WTC11 (cell line): Measurements from ENCODE around the gene ERVK3-1. TPM values are rescaled to one million over a fixed set of nuclear protein-coding genes. Genes with fewer than 3 reads are reported as not detected.

Source experiments
- ATAC-seq: fragments of 200-7000 bp; cut with Tn5 transposase; 2 replicates; pipeline ENCODE4 v1.10.0; 2021; ENCODE audit warnings: mild to moderate bottlenecking, moderate library complexity
- CTCF ChIA-PET: fragments of 300-600 bp; sonication (Branson Sonifier 250); formaldehyde crosslinking; loops from one replicate; lab custom pipeline; 2021; ENCODE audit warnings: antibody characterized with exemption; lab: Charles Lee
- POLR2A ChIA-PET: fragments of 350-600 bp; sonication (Branson Sonifier 250); formaldehyde crosslinking; loops from one replicate; lab custom pipeline; 2021; ENCODE audit warnings: antibody characterized with exemption; lab: Charles Lee
- DNase-seq: peaks from one replicate; pipeline ENCODE4 v3.0.0; 2021; ENCODE audit warnings: low spot score
- H3K27ac Mint-ChIP-seq: 2 replicates; pipeline ENCODE4 v1.8.0; 2021; ENCODE audit warnings: mixed read lengths
- H3K27me3 Mint-ChIP-seq: 2 replicates; pipeline ENCODE4 v1.8.0; 2021; ENCODE audit warnings: low read depth, mild to moderate bottlenecking, moderate library complexity, mixed read lengths
- H3K36me3 Mint-ChIP-seq: 2 replicates; pipeline ENCODE4 v1.8.0; 2021; ENCODE audit warnings: mixed read lengths
- H3K4me1 Mint-ChIP-seq: 2 replicates; pipeline ENCODE4 v1.8.0; 2022; ENCODE audit warnings: mixed read lengths
- H3K4me3 Mint-ChIP-seq: 2 replicates; pipeline ENCODE4 v1.8.0; 2021; ENCODE audit warnings: mild to moderate bottlenecking, moderate library complexity, mixed read lengths
- H3K9me3 Mint-ChIP-seq: 2 replicates; pipeline ENCODE4 v1.8.0; 2021; ENCODE audit warnings: mixed read lengths
- CREB1 ChIP-seq: sonication (generic); formaldehyde crosslinking; IDR thresholded peaks from 2 replicates; pipeline ENCODE4 v1.8.0; 2023; ENCODE audit warnings: mild to moderate bottlenecking, missing genetic modification reagents
- EMX1 ChIP-seq: fragments of 250-450 bp; sonication (Bioruptor Pico); IDR thresholded peaks from 2 replicates; pipeline ENCODE4 v1.8.0; 2021; ENCODE audit warnings: mild to moderate bottlenecking
- FOXP4 ChIP-seq: sonication (generic); formaldehyde crosslinking; IDR thresholded peaks from 2 replicates; pipeline ENCODE4 v1.8.0; 2022; ENCODE audit warnings: mild to moderate bottlenecking, missing genetic modification reagents
- JAZF1 ChIP-seq: fragments of 250-450 bp; sonication (Bioruptor Pico); IDR thresholded peaks from 2 replicates; pipeline ENCODE4 v1.9.0; 2021; ENCODE audit warnings: moderate library complexity, mild to moderate bottlenecking, inconsistent platforms
- JUN ChIP-seq: sonication (generic); formaldehyde crosslinking; IDR thresholded peaks from 2 replicates; pipeline ENCODE4 v1.8.0; 2023; ENCODE audit warnings: mild to moderate bottlenecking, missing genetic modification reagents
- NFYB ChIP-seq: sonication (generic); formaldehyde crosslinking; conservative IDR thresholded peaks from 2 replicates; pipeline ENCODE4 v1.8.0; 2022; ENCODE audit warnings: low read depth, missing genetic modification reagents
- OVOL2 ChIP-seq: fragments of 250-450 bp; sonication (Bioruptor Pico); IDR thresholded peaks from 2 replicates; pipeline ENCODE4 v1.9.0; 2021; ENCODE audit warnings: mild to moderate bottlenecking, borderline replicate concordance
- PRDM15 ChIP-seq: sonication (generic); formaldehyde crosslinking; IDR thresholded peaks from 2 replicates; pipeline ENCODE4 v1.8.0; 2022; ENCODE audit warnings: missing genetic modification reagents
- RELA ChIP-seq: sonication (generic); formaldehyde crosslinking; IDR thresholded peaks from 2 replicates; pipeline ENCODE4 v1.8.1; 2022; ENCODE audit warnings: missing genetic modification reagents, mild to moderate bottlenecking, borderline replicate concordance
- SP1 ChIP-seq: sonication (generic); formaldehyde crosslinking; conservative IDR thresholded peaks from 2 replicates; pipeline ENCODE4 v1.8.1; 2022; ENCODE audit warnings: missing genetic modification reagents
- TEAD4 ChIP-seq: sonication (generic); formaldehyde crosslinking; IDR thresholded peaks from 2 replicates; pipeline ENCODE4 v1.8.0; 2022; ENCODE audit warnings: mild to moderate bottlenecking, missing genetic modification reagents
- USF1 ChIP-seq: sonication (generic); formaldehyde crosslinking; IDR thresholded peaks from 2 replicates; pipeline ENCODE4 v1.8.0; 2022; ENCODE audit warnings: mild to moderate bottlenecking, missing genetic modification reagents
- ZBTB21 ChIP-seq: sonication (generic); formaldehyde crosslinking; IDR thresholded peaks from 2 replicates; pipeline ENCODE4 v1.8.1; 2023; ENCODE audit warnings: mild to moderate bottlenecking, missing genetic modification reagents, borderline replicate concordance
- ZNF232 ChIP-seq: sonication (generic); formaldehyde crosslinking; IDR thresholded peaks from 2 replicates; pipeline ENCODE4 v1.8.0; 2022; ENCODE audit warnings: mild to moderate bottlenecking, missing genetic modification reagents
- ZNF532 ChIP-seq: fragments of 250-450 bp; sonication (Bioruptor Pico); IDR thresholded peaks from 2 replicates; pipeline ENCODE4 v1.9.0; 2021; ENCODE audit warnings: mild to moderate bottlenecking, borderline replicate concordance
- total RNA-seq: library from RNA; stranded (reverse); gene quantifications from 3 replicates; pipeline ENCODE4 v1.2.3, GENCODE V29; 2021
- TF ChIP-seq, protein P1 (sequence below): sonication (generic); formaldehyde crosslinking; IDR thresholded peaks from 2 replicates; pipeline ENCODE4 v1.8.1; 2023; ENCODE audit warnings: mild to moderate bottlenecking, missing genetic modification reagents
- TF ChIP-seq, protein P2 (sequence below): sonication (generic); formaldehyde crosslinking; IDR thresholded peaks from 2 replicates; pipeline ENCODE4 v1.8.1; 2023; ENCODE audit warnings: mild to moderate bottlenecking, moderate library complexity, missing genetic modification reagents

ERVK3-1 gene
- total RNA-seq, 1 experiment from 2014 or later = 26.0 TPM

DNA sequence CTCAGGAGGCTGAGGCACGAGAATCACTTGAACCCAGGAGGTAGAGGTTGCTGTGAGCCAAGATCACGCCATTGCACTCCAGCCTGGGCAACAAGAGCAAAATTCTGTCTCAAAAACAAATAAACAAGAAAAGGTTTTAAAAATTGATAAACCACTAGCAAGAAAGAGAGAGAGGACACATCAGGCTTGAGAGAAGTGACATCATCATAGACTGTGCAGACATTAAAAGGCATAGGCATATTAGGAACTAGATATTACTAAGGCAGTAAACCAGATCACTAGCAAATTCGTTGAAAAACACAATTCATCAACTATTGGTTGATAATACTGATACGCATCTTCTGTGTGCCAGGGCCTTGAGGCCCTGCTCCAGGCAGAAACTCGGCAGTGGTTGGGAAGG lies 40.4 kb downstream of the ERVK3-1 start:
- Mint-ChIP-seq H3K27ac (no peak overlapping the region), H3K27me3 (peaks cover 53% of the 10 kb centered on the region), H3K4me3 (peak overlapping the region; percentile 77), H3K36me3 (no peaks in the 10 kb centered on the region), H3K4me1 (peaks cover 3% of the 10 kb centered on the region; the same call in 1 of the 2 replicates), H3K9me3 (no peaks in the 10 kb centered on the region; the same call in 1 of the 2 replicates)
- no peak for ATAC-seq
- CTCF ChIA-PET = interaction anchor here (3.2 kb wide), 1 partner anchor 16 kb away, joined by 10 read pairs; no protein-coding TSS in a partner anchor
- POLR2A ChIA-PET = interaction anchor here (0.6 kb wide), 1 partner anchor 31 kb away, joined by 8 read pairs; no protein-coding TSS in a partner anchor
- no peak for TF ChIP-seq PRDM15 (CRISPR knock-in tag)
- TF ChIP-seq EMX1 (CRISPR knock-in tag) = no peak
- no peak for TF ChIP-seq RELA (CRISPR knock-in tag)
- no peak for TF ChIP-seq JAZF1 (CRISPR knock-in tag)
- no peak for TF ChIP-seq OVOL2 (CRISPR knock-in tag)
- no peak for TF ChIP-seq USF1 (CRISPR knock-in tag)
- TF ChIP-seq, protein P1, sequence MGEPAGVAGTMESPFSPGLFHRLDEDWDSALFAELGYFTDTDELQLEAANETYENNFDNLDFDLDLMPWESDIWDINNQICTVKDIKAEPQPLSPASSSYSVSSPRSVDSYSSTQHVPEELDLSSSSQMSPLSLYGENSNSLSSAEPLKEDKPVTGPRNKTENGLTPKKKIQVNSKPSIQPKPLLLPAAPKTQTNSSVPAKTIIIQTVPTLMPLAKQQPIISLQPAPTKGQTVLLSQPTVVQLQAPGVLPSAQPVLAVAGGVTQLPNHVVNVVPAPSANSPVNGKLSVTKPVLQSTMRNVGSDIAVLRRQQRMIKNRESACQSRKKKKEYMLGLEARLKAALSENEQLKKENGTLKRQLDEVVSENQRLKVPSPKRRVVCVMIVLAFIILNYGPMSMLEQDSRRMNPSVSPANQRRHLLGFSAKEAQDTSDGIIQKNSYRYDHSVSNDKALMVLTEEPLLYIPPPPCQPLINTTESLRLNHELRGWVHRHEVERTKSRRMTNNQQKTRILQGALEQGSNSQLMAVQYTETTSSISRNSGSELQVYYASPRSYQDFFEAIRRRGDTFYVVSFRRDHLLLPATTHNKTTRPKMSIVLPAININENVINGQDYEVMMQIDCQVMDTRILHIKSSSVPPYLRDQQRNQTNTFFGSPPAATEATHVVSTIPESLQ (CRISPR knock-in tag) = no peak
- TF ChIP-seq TEAD4 (CRISPR knock-in tag) = no peak
- DNase-seq = no peak

DNA sequence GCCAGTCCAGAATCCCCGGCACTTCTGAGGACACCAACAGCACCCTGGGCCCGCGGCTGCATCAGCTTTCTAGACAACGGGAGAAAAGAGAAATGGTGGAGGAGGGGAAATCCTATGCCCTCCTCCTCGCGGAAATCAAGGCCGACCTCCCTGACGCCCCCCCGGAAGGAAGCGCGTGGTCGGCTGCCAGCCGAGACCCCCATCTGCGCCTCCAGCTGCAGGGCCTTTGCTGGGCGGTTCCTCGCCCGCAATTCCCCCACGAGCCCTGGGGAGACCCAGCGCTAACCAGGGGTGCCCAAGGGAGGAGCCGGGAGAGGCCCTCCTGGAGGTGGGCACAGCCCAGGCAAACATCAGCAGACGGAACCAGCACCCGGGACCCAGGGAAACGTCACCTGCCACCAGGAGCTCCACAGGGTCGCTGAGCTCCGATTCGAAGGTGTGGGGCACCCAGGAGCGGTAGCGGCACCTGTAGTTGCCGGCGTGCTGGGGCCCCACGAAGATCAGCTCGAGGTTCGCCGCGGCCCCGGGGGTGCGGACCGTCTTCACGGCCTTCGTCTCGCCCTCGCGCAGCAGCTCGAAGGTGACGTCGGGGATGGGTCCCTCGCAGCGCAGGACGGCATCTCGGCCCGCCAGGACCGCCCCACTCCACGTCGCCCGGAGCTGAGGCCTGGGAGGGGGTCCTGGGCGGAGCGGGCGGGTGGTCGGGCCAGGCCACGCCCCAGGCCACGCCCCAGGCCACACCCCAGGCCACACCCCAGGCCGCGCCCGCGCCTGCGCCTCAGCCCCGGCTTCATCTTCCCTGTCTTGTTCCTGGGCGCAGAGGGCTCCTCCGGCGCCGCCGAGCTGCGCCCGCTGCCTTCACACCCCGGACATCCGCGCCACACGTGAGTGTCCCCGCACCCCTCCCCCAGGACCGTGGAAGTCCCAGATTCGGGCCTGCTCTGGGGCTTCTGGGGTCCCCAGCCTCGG lies 42.1 kb downstream of the ERVK3-1 start:
- H3K27me3 Mint-ChIP-seq = peaks cover 57% of the 10 kb centered on the region
- POLR2A ChIA-PET = interaction anchor here (2.9 kb wide), 1 partner anchor 16 kb away, joined by 25 read pairs; the partner anchor contains the start of gene ZNF497
- no peak overlapping the region for H3K27ac Mint-ChIP-seq
- H3K4me3 Mint-ChIP-seq = peak overlapping the region; percentile 93
- peaks cover 3% of the 10 kb centered on the region; the same call in 1 of the 2 replicates for H3K4me1 Mint-ChIP-seq
- ATAC-seq (peak; percentile 96), DNase-seq (peak; percentile 67)
- H3K9me3 Mint-ChIP-seq = no peaks in the 10 kb centered on the region; the same call in 1 of the 2 replicates
- CTCF ChIA-PET = interaction anchor here (0.6 to 3.2 kb wide), 10 partner anchors 8 to 167 kb away, joined by 3 to 22 read pairs (median 5); partner anchors contain the start of genes ZNF497, ZNF8 and ZSCAN22
- H3K36me3 Mint-ChIP-seq = no peaks in the 10 kb centered on the region
- TF ChIP-seq SP1 (CRISPR knock-in tag) (peak; percentile 72; the same call in 1 of the 2 replicates), FOXP4 (CRISPR knock-in tag) (0 out of 2 replicates have a peak, but pooled peaks have one; percentile 35), NFYB (CRISPR knock-in tag) (peak; percentile 24; the same call in 1 of the 2 replicates), CREB1 (CRISPR knock-in tag) (no peak), JUN (CRISPR knock-in tag) (peak; percentile 47; the same call in 1 of the 2 replicates), ZNF232 (no peak), ZNF532 (CRISPR knock-in tag) (no peak), ZBTB21 (CRISPR knock-in tag) (no peak), EMX1 (CRISPR knock-in tag) (no peak)
- TF ChIP-seq, protein P2, sequence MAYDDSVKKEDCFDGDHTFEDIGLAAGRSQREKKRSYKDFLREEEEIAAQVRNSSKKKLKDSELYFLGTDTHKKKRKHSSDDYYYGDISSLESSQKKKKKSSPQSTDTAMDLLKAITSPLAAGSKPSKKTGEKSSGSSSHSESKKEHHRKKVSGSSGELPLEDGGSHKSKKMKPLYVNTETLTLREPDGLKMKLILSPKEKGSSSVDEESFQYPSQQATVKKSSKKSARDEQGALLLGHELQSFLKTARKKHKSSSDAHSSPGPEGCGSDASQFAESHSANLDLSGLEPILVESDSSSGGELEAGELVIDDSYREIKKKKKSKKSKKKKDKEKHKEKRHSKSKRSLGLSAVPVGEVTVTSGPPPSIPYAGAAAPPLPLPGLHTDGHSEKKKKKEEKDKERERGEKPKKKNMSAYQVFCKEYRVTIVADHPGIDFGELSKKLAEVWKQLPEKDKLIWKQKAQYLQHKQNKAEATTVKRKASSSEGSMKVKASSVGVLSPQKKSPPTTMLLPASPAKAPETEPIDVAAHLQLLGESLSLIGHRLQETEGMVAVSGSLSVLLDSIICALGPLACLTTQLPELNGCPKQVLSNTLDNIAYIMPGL = peak; percentile 74
